Caco-2 (cell line): ENCODE measurements around the gene MRPL46. TPM values are rescaled to one million over a fixed set of nuclear protein-coding genes. Genes with fewer than 3 reads are reported as not detected.

Experiments
- BruUV-seq: library from RNA; stranded (reverse); fragments of 400-500 nt; replicated peaks from 2 replicates; lab custom pipeline; 2021; lab: Mats Ljungman, UMichigan
- CTCF ChIA-PET: fragments of 300-600 bp; sonication (Branson Sonifier 250); formaldehyde crosslinking; loops from one replicate; lab custom pipeline; 2022; ENCODE audit warnings: antibody characterized with exemption; lab: Charles Lee
- POLR2A ChIA-PET: fragments of 300-600 bp; sonication (Branson Sonifier 250); formaldehyde crosslinking; loops from one replicate; lab custom pipeline; 2022; ENCODE audit warnings: antibody characterized with exemption; lab: Charles Lee
- DNase-seq, 2 experiments: peaks; one replicate each; pipeline versions ENCODE4 v3.0.0 to v3.0.0-alpha.2; 2020 to 2022
- H3K27me3 ChIP-seq: replicated peaks from 2 replicates; pipeline ENCODE4 v1.6.0; 2011; ENCODE audit warnings: low read length; ENCODE audit not compliant: control insufficient read depth, insufficient read depth
- H3K36me3 ChIP-seq: 2 replicates; pipeline ENCODE4 v1.5.1; 2011; ENCODE audit warnings: low read length; ENCODE audit not compliant: control insufficient read depth, insufficient read depth
- H3K4me1 ChIP-seq: fragments of 250-450 bp; sonication (Bioruptor Pico); 2 replicates; pipeline ENCODE4 v1.5.1; 2020; ENCODE audit warnings: mild to moderate bottlenecking
- H3K4me3 ChIP-seq: 2 replicates; pipeline ENCODE4 v1.5.1; 2011; ENCODE audit warnings: low read depth, mild to moderate bottlenecking, control low read depth, low read length
- H3K9me3 ChIP-seq: fragments of 250-450 bp; sonication (Bioruptor Pico); 2 replicates; pipeline ENCODE4 v1.5.1; 2020; ENCODE audit warnings: mild to moderate bottlenecking, moderate library complexity
- H3K27ac Mint-ChIP-seq: one replicate; pipeline ENCODE4 v1.8.0; 2022; ENCODE audit warnings: mixed read lengths; ENCODE audit not compliant: unreplicated experiment
- H3K27me3 Mint-ChIP-seq: one replicate; pipeline ENCODE4 v1.8.0; 2022; ENCODE audit warnings: mixed read lengths; ENCODE audit not compliant: insufficient read depth, unreplicated experiment
- H3K36me3 Mint-ChIP-seq: one replicate; pipeline ENCODE4 v1.8.0; 2022; ENCODE audit warnings: mild to moderate bottlenecking, mixed read lengths; ENCODE audit not compliant: insufficient read depth, unreplicated experiment
- H3K4me1 Mint-ChIP-seq: one replicate; pipeline ENCODE4 v1.8.0; 2022; ENCODE audit warnings: low read depth, mixed read lengths; ENCODE audit not compliant: unreplicated experiment
- H3K4me3 Mint-ChIP-seq: one replicate; pipeline ENCODE4 v1.8.0; 2022; ENCODE audit warnings: mild to moderate bottlenecking, moderate library complexity, mixed read lengths; ENCODE audit not compliant: unreplicated experiment
- H3K9me3 Mint-ChIP-seq: one replicate; pipeline ENCODE4 v1.8.0; 2022; ENCODE audit warnings: mixed read lengths; ENCODE audit not compliant: unreplicated experiment
- intact Hi-C: fragments of 100-400 bp; cut with micrococcal nuclease; formaldehyde crosslinking; loops from one replicate; pipeline ENCODE4 v1.10.0; 2022; ENCODE audit not compliant: unreplicated experiment
- total RNA-seq: library from RNA; stranded (reverse); gene quantifications from 2 replicates; pipeline ENCODE4 v1.2.3, GENCODE V29; 2022
- TF ChIP-seq, protein P1 (sequence below), 2 experiments: fragments of 200-600 bp in 1 of 2; IDR thresholded peaks; 1 replicate in 1 of 2; 2 replicates in 1 of 2; pipeline versions ENCODE4 v1.5.1 to v1.8.0; 2011 to 2022; ENCODE audit warnings: antibody characterized with exemption in 1 of 2, control low read depth in 1 of 2, inconsistent platforms in 1 of 2, low read depth in 1 of 2, low read length in 1 of 2, mild to moderate bottlenecking in 1 of 2, moderate library complexity in 1 of 2; ENCODE audit not compliant: insufficient read depth in 1 of 2, severe bottlenecking in 1 of 2, unreplicated experiment in 1 of 2

Gene MRPL46
- total RNA-seq, 1 experiment from 2014 or later = 44.5 TPM

DNA sequence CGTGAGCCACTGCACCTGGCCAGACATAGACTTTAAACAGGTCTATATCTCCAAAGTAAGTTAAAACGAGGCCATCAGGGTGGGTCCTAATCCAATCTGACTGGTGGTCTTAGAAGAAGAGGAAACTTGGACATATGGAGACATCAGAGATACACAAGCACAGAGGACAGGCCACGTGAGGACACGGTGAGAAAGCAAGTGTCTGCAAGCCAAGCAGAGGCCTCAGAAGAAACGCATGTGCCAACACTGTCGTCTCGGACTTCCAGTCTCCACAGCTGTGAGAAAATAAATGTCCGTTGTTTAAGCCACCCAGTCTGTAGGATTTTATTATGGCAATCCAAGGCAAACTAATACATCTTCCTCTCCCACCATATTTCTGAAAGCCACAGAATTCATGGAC is 43.9 kb downstream of the MRPL46 start:
- Histone ChIP-seq H3K4me1 (no peaks in the 10 kb centered on the region), H3K9me3 (no peaks in the 10 kb centered on the region), H3K36me3 (no peaks in the 10 kb centered on the region), H3K27me3 (no peaks in the 10 kb centered on the region; the same call in 1 of the 2 replicates), H3K4me3 (no peak overlapping the region)
- ChIA-PET CTCF (no interaction called here), POLR2A (no interaction called here)
- no peak overlapping the region for H3K4me3 Mint-ChIP-seq
- H3K36me3 Mint-ChIP-seq = no peaks in the 10 kb centered on the region
- H3K9me3 Mint-ChIP-seq = no peaks in the 10 kb centered on the region
- H3K4me1 Mint-ChIP-seq = no peaks in the 10 kb centered on the region
- DNase-seq = no peak
- intact Hi-C loops = no loop called here
- H3K27me3 Mint-ChIP-seq = peaks cover 11% of the 10 kb centered on the region
- H3K27ac Mint-ChIP-seq = no peak overlapping the region
- no TSS peak for BruUV-seq
- TF ChIP-seq, protein P1, sequence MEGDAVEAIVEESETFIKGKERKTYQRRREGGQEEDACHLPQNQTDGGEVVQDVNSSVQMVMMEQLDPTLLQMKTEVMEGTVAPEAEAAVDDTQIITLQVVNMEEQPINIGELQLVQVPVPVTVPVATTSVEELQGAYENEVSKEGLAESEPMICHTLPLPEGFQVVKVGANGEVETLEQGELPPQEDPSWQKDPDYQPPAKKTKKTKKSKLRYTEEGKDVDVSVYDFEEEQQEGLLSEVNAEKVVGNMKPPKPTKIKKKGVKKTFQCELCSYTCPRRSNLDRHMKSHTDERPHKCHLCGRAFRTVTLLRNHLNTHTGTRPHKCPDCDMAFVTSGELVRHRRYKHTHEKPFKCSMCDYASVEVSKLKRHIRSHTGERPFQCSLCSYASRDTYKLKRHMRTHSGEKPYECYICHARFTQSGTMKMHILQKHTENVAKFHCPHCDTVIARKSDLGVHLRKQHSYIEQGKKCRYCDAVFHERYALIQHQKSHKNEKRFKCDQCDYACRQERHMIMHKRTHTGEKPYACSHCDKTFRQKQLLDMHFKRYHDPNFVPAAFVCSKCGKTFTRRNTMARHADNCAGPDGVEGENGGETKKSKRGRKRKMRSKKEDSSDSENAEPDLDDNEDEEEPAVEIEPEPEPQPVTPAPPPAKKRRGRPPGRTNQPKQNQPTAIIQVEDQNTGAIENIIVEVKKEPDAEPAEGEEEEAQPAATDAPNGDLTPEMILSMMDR (IDR thresholded peaks at IDR 0.05; ENCODE audit: insufficient read depth in 1 of 2, low read depth in 1 of 2, low read length in 1 of 2, severe bottlenecking in 1 of 2, unreplicated experiment in 1 of 2) = no peak

DNA sequence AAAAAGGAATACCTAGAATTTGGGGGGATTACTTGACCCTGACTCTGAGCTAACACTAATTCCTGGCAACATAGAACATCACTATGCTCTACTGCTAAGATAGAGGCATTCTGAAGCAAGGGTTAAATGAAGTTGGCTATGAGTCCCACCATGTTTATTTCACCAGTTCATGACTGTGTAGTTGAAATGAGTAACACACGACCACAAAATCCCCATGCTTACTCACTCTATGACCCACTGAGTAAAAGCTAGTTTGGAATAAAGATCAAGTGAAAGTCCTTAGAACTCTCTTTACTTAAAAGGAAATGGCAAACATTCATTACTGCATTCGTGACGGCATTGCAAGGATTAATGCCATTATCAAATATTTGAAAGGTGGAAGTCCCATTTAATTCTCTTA is 47.4 kb downstream of the MRPL46 start:
- no peak overlapping the region for H3K4me3 Mint-ChIP-seq
- no peaks in the 10 kb centered on the region for H3K36me3 ChIP-seq
- TF ChIP-seq, protein P1 (IDR thresholded peaks at IDR 0.05; ENCODE audit: insufficient read depth in 1 of 2, low read depth in 1 of 2, low read length in 1 of 2, severe bottlenecking in 1 of 2, unreplicated experiment in 1 of 2) = no peak

More for the DNA sequence above, 47.4 kb downstream of the MRPL46 start:
- intact Hi-C loops = no loop called here
- H3K4me1 ChIP-seq = no peaks in the 10 kb centered on the region
- H3K36me3 Mint-ChIP-seq = no peaks in the 10 kb centered on the region
- CTCF ChIA-PET = no interaction called here
- H3K27ac Mint-ChIP-seq = no peak overlapping the region
- H3K27me3 Mint-ChIP-seq = peaks cover 7% of the 10 kb centered on the region
- DNase-seq = no peak
- H3K9me3 ChIP-seq = no peaks in the 10 kb centered on the region
- H3K4me1 Mint-ChIP-seq = no peaks in the 10 kb centered on the region
- POLR2A ChIA-PET = no interaction called here
- no peaks in the 10 kb centered on the region for H3K9me3 Mint-ChIP-seq
- no TSS peak for BruUV-seq
- H3K4me3 ChIP-seq = no peak overlapping the region
- H3K27me3 ChIP-seq = no peaks in the 10 kb centered on the region; the same call in 1 of the 2 replicates

Other genes starting within 250 kb of the MRPL46 start
- gene NTRK3, start 210.6 kb downstream of the MRPL46 start, total RNA-seq = not detected in 2 replicates
- gene MRPS11, start 320 bp upstream of the MRPL46 start, total RNA-seq = 48.4 and 50.2 TPM in 2 replicates
- gene DET1, start 79.3 kb upstream of the MRPL46 start, total RNA-seq = 2.0 and 3.7 TPM in 2 replicates
- gene AEN, start 154.0 kb upstream of the MRPL46 start, total RNA-seq = 28.7 and 33.2 TPM in 2 replicates
- gene ISG20, start 171.6 kb upstream of the MRPL46 start, total RNA-seq = 6.4 and 7.7 TPM in 2 replicates